IMR-90 (cell line): ENCODE measurements around the gene MOG. TPM values are rescaled to one million over a fixed set of nuclear protein-coding genes. Genes with fewer than 3 reads are reported as not detected.

Experiments used
- ATAC-seq: fragments of 200-7000 bp; cut with Tn5 transposase; 2 replicates; pipeline ENCODE4 v1.9.1; 2020; ENCODE audit warnings: low read depth, mild to moderate bottlenecking, moderate library complexity
- BruUV-seq: library from RNA; stranded (reverse); fragments of 400-500 nt; replicated peaks from 2 replicates; lab custom pipeline; 2021; lab: Mats Ljungman, UMichigan
- CTCF ChIA-PET: fragments of 300-600 bp; formaldehyde crosslinking; extraction: SDS; loops from one replicate; lab custom pipeline; 2021; ENCODE audit warnings: antibody characterized with exemption; lab: Yijun Ruan, JAX
- POLR2A ChIA-PET: fragments of 300-600 bp; sonication (Branson Sonifier 250); formaldehyde crosslinking; loops from one replicate; lab custom pipeline; 2022; ENCODE audit warnings: antibody characterized with exemption; ENCODE audit not compliant: unreplicated experiment; lab: Charles Lee
- DNase-seq: peaks from one replicate; pipeline ENCODE4 v3.0.0; 2013
- H2AFZ ChIP-seq: replicated peaks from 2 replicates; pipeline ENCODE3; 2013; ENCODE audit warnings: low read length, mild to moderate bottlenecking; ENCODE audit not compliant: poor library complexity
- H2AK5ac ChIP-seq: 2 replicates; pipeline ENCODE4 v1.6.1; 2013; ENCODE audit warnings: low read depth, low read length, inconsistent platforms
- H2AK9ac ChIP-seq: replicated peaks from 2 replicates; pipeline ENCODE3; 2013; ENCODE audit warnings: mild to moderate bottlenecking, low read depth, low read length, moderate library complexity; ENCODE audit not compliant: poor library complexity
- H2BK120ac ChIP-seq: 2 replicates; pipeline ENCODE4 v1.6.1; 2013; ENCODE audit warnings: low read depth, low read length, inconsistent platforms
- H2BK15ac ChIP-seq: 3 replicates; pipeline ENCODE4 v1.6.1; 2013; ENCODE audit warnings: low read depth, low read length, inconsistent platforms
- H2BK20ac ChIP-seq: 2 replicates; pipeline ENCODE4 v1.6.1; 2013; ENCODE audit warnings: low read depth, mild to moderate bottlenecking, inconsistent platforms, low read length, moderate library complexity
- H2BK5ac ChIP-seq: 2 replicates; pipeline ENCODE4 v1.6.1; 2013; ENCODE audit warnings: mild to moderate bottlenecking, low read depth, low read length, inconsistent platforms; ENCODE audit not compliant: poor library complexity, severe bottlenecking
- H3K14ac ChIP-seq: replicated peaks from 2 replicates; pipeline ENCODE4 v1.6.1; 2013; ENCODE audit warnings: low read depth, low read length, inconsistent platforms
- H3K18ac ChIP-seq: 2 replicates; pipeline ENCODE4 v1.6.1; 2013; ENCODE audit warnings: low read depth, low read length, control low read depth
- H3K23ac ChIP-seq: 2 replicates; pipeline ENCODE4 v1.6.1; 2013; ENCODE audit warnings: low read depth, low read length, inconsistent platforms
- H3K27ac ChIP-seq: 2 replicates; pipeline ENCODE4 v1.5.1; 2013; ENCODE audit warnings: mild to moderate bottlenecking, control low read depth, low read length; ENCODE audit not compliant: insufficient read depth
- H3K27me3 ChIP-seq: 2 replicates; pipeline ENCODE4 v1.6.1; 2013; ENCODE audit warnings: low read length; ENCODE audit not compliant: control insufficient read depth, insufficient read depth
- H3K36me3 ChIP-seq: 2 replicates; pipeline ENCODE4 v1.6.1; 2013; ENCODE audit warnings: low read length, mixed read lengths; ENCODE audit not compliant: control insufficient read depth, insufficient read depth
- H3K4ac ChIP-seq: 2 replicates; pipeline ENCODE4 v1.6.1; 2013; ENCODE audit warnings: low read depth, low read length, inconsistent platforms
- H3K4me1 ChIP-seq: 2 replicates; pipeline ENCODE4 v1.6.1; 2013; ENCODE audit warnings: low read length, mixed read lengths; ENCODE audit not compliant: control insufficient read depth, insufficient read depth
- H3K4me2 ChIP-seq: 2 replicates; pipeline ENCODE4 v1.6.1; 2013; ENCODE audit warnings: low read depth, mild to moderate bottlenecking, control low read depth, low read length, moderate library complexity
- H3K4me3 ChIP-seq: 2 replicates; pipeline ENCODE4 v1.5.1; 2013; ENCODE audit warnings: low read depth, mild to moderate bottlenecking, control low read depth, low read length, moderate library complexity; ENCODE audit not compliant: insufficient read depth
- H3K56ac ChIP-seq: 2 replicates; pipeline ENCODE4 v1.6.1; 2013; ENCODE audit warnings: low read length, inconsistent platforms; ENCODE audit not compliant: insufficient read depth; ENCODE audit errors: extremely low read depth
- H3K79me1 ChIP-seq, 2 experiments: 2 replicates each; pipeline ENCODE4 v1.6.1; 2013; ENCODE audit warnings: low read length in 2 of 2, inconsistent platforms in 1 of 2, low read depth in 1 of 2
- H3K9ac ChIP-seq: 2 replicates; pipeline ENCODE4 v1.6.1; 2013; ENCODE audit warnings: low read depth, low read length, control low read depth
- H3K9me1 ChIP-seq: 2 replicates; pipeline ENCODE4 v1.6.1; 2013; ENCODE audit warnings: low read length, inconsistent platforms; ENCODE audit not compliant: insufficient read depth
- H3K9me3 ChIP-seq: 2 replicates; pipeline ENCODE4 v1.6.1; 2013; ENCODE audit warnings: low read length; ENCODE audit not compliant: control insufficient read depth, insufficient read depth
- H4K20me1 ChIP-seq: 2 replicates; pipeline ENCODE4 v1.6.1; 2013; ENCODE audit warnings: low read length, inconsistent platforms; ENCODE audit not compliant: insufficient read depth
- H4K5ac ChIP-seq: 2 replicates; pipeline ENCODE4 v1.6.1; 2013; ENCODE audit warnings: mild to moderate bottlenecking, low read depth, low read length, control low read depth
- H4K8ac ChIP-seq, 2 experiments: 2 replicates each; pipeline ENCODE4 v1.6.1; 2013; ENCODE audit warnings: low read depth in 2 of 2, low read length in 2 of 2, control low read depth in 1 of 2, inconsistent platforms in 1 of 2
- H4K91ac ChIP-seq: 2 replicates; pipeline ENCODE4 v1.6.1; 2013; ENCODE audit warnings: low read depth, low read length, inconsistent platforms; ENCODE audit not compliant: insufficient read depth
- BHLHE40 ChIP-seq: fragments of 150-350 bp; IDR thresholded peaks from 2 replicates; pipeline ENCODE4 v1.6.1; 2016; ENCODE audit warnings: mild to moderate bottlenecking, low read depth, low read length
- MXI1 ChIP-seq: IDR thresholded peaks from 2 replicates; pipeline ENCODE4 v1.6.1; 2012; ENCODE audit warnings: low read depth, mild to moderate bottlenecking, low read length, moderate library complexity, borderline replicate concordance
- POLR2A ChIP-seq: IDR thresholded peaks from 2 replicates; pipeline ENCODE4 v1.6.1; 2012; ENCODE audit warnings: mild to moderate bottlenecking, low read depth, low read length
- RAD21 ChIP-seq: IDR thresholded peaks from 2 replicates; pipeline ENCODE4 v1.6.1; 2012; ENCODE audit warnings: low read length, improper control_type of control experiment
- RCOR1 ChIP-seq: IDR thresholded peaks from 2 replicates; pipeline ENCODE4 v1.6.1; 2012; ENCODE audit warnings: mild to moderate bottlenecking, low read length, improper control_type of control experiment; ENCODE audit not compliant: insufficient replicate concordance
- RFX5 ChIP-seq: IDR thresholded peaks from 2 replicates; pipeline ENCODE4 v1.8.0; 2012; ENCODE audit warnings: low read depth, mild to moderate bottlenecking, low read length, moderate library complexity
- SMC3 ChIP-seq: fragments of 150-350 bp; IDR thresholded peaks from 2 replicates; pipeline ENCODE4 v1.6.1; 2016; ENCODE audit warnings: low read depth, mild to moderate bottlenecking, antibody characterized with exemption, low read length, moderate library complexity
- WGBS, 2 experiments: methylation state at CpG; one replicate each; pipeline versions ENCODE4 v1.1.5 to v1.1.7; 2013; ENCODE audit warnings: missing lambda C conversion rate in 2 of 2; ENCODE audit not compliant: insufficient read length in 1 of 2; ENCODE audit errors: extremely low coverage in 2 of 2; 5-methylcytosine and 5-hydroxymethylcytosine counted together
- dilution Hi-C: fragments of 300-500 bp; cut with HindIII; formaldehyde crosslinking; loops from one replicate; pipeline ENCODE4 v1.14.3; 2018; ENCODE audit warnings: low sequenced_read_pairs; ENCODE audit not compliant: unreplicated experiment
- in situ Hi-C: fragments of 300-500 bp; cut with MboI; formaldehyde crosslinking; loops from 3 replicates; pipeline ENCODE4 v1.14.3; 2019; ENCODE audit warnings: low sequenced_read_pairs, inconsistent platforms, mixed read lengths
- intact Hi-C: fragments of 100-400 bp; cut with micrococcal nuclease; formaldehyde crosslinking; loops from 2 replicates; pipeline ENCODE4 v1.10.0; 2022
- polyA plus RNA-seq, 3 experiments: library from polyadenylated mRNA; depleted of rRNA; stranded (reverse); fragments of >200 nt; gene quantifications; 2 replicates each; pipeline ENCODE4 v1.2.3, GENCODE V29; 2012; ENCODE audit warnings: low replicate concordance in 1 of 3
- total RNA-seq: library from RNA; depleted of rRNA; stranded (reverse); fragments of >200 nt; gene quantifications from 2 replicates; pipeline ENCODE4 v1.2.3, GENCODE V29; 2012
- TF ChIP-seq, protein P1 (sequence below): fragments of 150-350 bp; IDR thresholded peaks from 2 replicates; pipeline ENCODE4 v1.6.1; 2016; ENCODE audit warnings: low read depth, mild to moderate bottlenecking, low read length, moderate library complexity, borderline replicate concordance

The MOG gene
- total and polyA plus RNA-seq, 2 of the 4 experiments (the other 2 are of a cell fraction) = not detected

DNA sequence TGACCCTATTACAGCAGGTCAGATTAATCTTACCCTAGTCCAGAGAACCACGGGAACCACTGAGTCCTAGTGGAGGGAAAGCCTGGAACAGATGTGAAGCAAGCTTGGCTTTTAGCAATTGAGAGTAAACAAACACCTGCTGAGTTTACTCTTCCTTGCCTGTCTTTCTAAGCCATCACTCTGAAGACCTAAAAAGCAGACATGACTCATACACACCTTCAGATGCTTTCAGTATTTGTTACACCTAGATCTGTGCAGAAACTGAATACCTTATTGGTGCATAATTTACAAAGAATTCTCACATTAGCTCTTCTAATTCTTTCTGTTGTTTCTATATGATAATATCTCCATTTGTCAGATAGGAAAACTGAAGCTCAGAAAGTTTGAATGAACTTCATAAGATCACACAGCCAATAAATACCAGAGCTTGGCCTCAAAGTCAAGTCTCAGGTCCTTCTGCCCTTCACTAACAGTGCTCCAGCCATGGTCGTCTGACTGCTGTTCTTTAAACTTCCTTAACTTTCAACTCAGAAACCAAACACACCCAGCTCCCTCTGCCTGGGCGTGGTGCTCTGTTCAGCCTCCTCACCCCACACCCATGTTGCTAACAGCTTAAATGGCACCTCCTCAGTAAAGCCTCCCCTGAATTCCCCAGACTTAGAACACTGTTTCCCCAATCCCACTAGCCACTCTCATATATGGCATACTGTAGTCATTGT lies 15.3 kb upstream of the MOG start:
- Histone ChIP-seq H3K9ac (no peak overlapping the region), H2BK120ac (no peak overlapping the region), H3K4me2 (no peak overlapping the region), H4K5ac (no peak overlapping the region), H3K79me1 (no peaks in the 10 kb centered on the region), H3K23ac (no peak overlapping the region), H3K4me3 (no peak overlapping the region), H2BK20ac (no peak overlapping the region), H3K36me3 (no peaks in the 10 kb centered on the region), H3K18ac (no peak overlapping the region), H4K91ac (no peak overlapping the region), H2AK5ac (no peak overlapping the region), H2AK9ac (no peak overlapping the region), H3K9me3 (no peaks in the 10 kb centered on the region), H4K20me1 (no peaks in the 10 kb centered on the region), H2BK15ac (no peak overlapping the region), H2AFZ (no peak overlapping the region), H3K14ac (no peak overlapping the region), H3K9me1 (no peaks in the 10 kb centered on the region), H4K8ac (no peak overlapping the region), H3K27me3 (no peaks in the 10 kb centered on the region; the same call in 1 of the 2 replicates), H3K4me1 (no peaks in the 10 kb centered on the region), H3K4ac (no peak overlapping the region), H3K56ac (no peak overlapping the region), H3K27ac (no peak overlapping the region), H2BK5ac (no peak overlapping the region)
- 0% methylated on average over 1 of the region's 3 CpGs; no CpG with 5 or more reads in 1 of the 2 experiments for WGBS, 2 experiments
- dilution Hi-C loops (no loop called here), intact Hi-C loops (no loop called here), in situ Hi-C loops (no loop called here)
- no peak for DNase-seq
- CTCF ChIA-PET = interaction anchor here (2.1 kb wide), 1 partner anchor 8 kb away, joined by 13 read pairs; no protein-coding TSS in a partner anchor
- no peak for ATAC-seq
- POLR2A ChIA-PET = no interaction called here
- BruUV-seq = no TSS peak
- TF ChIP-seq, protein P1, sequence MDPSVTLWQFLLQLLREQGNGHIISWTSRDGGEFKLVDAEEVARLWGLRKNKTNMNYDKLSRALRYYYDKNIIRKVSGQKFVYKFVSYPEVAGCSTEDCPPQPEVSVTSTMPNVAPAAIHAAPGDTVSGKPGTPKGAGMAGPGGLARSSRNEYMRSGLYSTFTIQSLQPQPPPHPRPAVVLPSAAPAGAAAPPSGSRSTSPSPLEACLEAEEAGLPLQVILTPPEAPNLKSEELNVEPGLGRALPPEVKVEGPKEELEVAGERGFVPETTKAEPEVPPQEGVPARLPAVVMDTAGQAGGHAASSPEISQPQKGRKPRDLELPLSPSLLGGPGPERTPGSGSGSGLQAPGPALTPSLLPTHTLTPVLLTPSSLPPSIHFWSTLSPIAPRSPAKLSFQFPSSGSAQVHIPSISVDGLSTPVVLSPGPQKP = no peak
- no peak for TF ChIP-seq SMC3
- TF ChIP-seq POLR2A = no peak
- TF ChIP-seq RFX5 = no peak
- no peak for TF ChIP-seq BHLHE40
- no peak for TF ChIP-seq MXI1
- TF ChIP-seq RCOR1 = no peak
- no peak for TF ChIP-seq RAD21
